Measurements from ENCODE around the gene STXBP6. TPM values are rescaled to one million over a fixed set of nuclear protein-coding genes. Genes with fewer than 3 reads are reported as not detected.

STXBP6 gene
- total RNA-seq, 1 donor from 2014 or later: 29.4 TPM

DNA sequence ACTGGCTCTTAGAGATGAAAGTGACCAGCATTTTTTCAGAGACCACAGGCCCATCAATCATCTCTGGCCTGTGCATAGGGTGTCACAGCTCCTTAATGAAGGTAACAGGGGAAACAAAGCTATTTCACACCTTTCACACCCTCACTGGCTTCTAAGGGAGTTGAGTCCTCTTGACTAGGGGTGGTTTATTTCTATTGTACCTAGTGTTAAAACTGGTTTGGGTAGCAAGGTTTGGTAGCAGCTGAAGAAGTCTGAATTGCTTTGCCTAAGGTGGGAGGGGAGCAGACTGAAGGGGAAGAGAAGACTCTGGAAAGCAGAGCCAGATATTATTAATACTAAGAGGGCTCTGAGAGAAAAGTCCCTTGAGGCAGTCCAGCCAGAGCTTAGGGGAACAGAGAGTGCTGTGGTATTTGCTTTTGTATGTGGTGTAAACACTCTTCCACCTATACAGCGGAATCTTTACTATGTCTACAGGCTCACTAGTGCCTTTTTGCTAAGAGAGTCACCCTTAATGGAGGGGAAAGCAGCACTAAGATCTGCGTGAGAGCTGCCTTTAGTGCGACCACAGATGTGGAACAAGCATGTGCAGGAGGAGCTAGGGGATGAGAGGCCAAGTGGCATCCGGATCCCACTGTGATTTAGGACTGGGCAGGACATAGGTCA lies 95.8 kb downstream of the STXBP6 start:
- intact Hi-C loops (cut with DNase I): no loop called here
- no peak for ATAC-seq

DNA sequence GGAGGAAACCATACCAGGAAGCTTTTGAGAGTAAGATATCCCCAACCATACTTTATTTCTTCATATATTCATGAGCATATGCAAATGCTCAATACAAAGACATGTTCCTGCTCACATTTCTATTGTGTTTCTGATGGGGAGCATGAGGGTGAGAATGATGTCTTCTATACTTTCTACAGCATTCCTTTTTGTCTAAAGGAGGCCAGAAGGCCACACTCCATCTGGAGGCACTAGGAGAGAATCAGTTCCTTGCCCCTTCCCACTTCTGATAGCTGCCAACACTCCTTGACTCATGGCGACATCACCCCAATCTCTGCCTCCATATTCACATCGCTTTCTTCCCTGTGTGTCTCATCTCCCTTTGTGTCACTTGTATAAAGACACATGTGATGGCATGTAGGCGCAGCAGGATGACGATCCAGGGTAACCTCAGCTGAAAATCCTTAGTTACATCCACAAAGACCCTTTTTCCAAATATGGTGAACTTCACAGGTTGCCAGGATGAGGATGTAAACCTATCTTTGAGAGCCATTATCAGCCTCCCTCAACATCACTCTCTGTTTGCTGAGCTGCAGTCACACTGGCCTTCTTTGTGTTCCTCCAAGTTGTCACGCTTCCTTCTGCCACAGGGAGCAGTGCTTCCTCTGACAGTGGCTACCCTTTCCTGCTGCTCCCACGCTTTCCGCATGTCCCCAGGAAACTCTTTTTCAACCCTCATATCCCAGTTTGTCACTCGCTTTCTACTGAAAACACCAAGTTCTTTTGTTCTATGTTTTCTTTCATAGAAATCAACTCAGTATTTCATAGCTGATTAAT lies 96.9 kb downstream of the STXBP6 start:
- Histone ChIP-seq H3K36me3 (no peaks in the 10 kb centered on the region), H3K4me3 (no peak overlapping the region), H3K27me3 (ENCODE audit: low read depth) (no peaks in the 10 kb centered on the region), H3K4me1 (peaks cover 9% of the 10 kb centered on the region), H3K9me3 (no peaks in the 10 kb centered on the region), H3K27ac (no peak overlapping the region)
- TF ChIP-seq, protein P1, sequence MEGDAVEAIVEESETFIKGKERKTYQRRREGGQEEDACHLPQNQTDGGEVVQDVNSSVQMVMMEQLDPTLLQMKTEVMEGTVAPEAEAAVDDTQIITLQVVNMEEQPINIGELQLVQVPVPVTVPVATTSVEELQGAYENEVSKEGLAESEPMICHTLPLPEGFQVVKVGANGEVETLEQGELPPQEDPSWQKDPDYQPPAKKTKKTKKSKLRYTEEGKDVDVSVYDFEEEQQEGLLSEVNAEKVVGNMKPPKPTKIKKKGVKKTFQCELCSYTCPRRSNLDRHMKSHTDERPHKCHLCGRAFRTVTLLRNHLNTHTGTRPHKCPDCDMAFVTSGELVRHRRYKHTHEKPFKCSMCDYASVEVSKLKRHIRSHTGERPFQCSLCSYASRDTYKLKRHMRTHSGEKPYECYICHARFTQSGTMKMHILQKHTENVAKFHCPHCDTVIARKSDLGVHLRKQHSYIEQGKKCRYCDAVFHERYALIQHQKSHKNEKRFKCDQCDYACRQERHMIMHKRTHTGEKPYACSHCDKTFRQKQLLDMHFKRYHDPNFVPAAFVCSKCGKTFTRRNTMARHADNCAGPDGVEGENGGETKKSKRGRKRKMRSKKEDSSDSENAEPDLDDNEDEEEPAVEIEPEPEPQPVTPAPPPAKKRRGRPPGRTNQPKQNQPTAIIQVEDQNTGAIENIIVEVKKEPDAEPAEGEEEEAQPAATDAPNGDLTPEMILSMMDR (IDR thresholded peaks at IDR 0.05): peak; percentile 34
- intact Hi-C loops (cut with DNase I): no loop called here
- DNase-seq: no peak
- ATAC-seq: no peak

More for the DNA sequence above, 95.8 kb downstream of the STXBP6 start:
- no peak for DNase-seq
- H3K4me3 ChIP-seq: no peak overlapping the region
- H3K9me3 ChIP-seq: no peaks in the 10 kb centered on the region
- no peak overlapping the region for H3K27ac ChIP-seq
- TF ChIP-seq, protein P1 (IDR thresholded peaks at IDR 0.05): no peak
- no peaks in the 10 kb centered on the region for H3K36me3 ChIP-seq
- H3K27me3 ChIP-seq (ENCODE audit: low read depth): no peaks in the 10 kb centered on the region
- peaks cover 20% of the 10 kb centered on the region for H3K4me1 ChIP-seq

DNA sequence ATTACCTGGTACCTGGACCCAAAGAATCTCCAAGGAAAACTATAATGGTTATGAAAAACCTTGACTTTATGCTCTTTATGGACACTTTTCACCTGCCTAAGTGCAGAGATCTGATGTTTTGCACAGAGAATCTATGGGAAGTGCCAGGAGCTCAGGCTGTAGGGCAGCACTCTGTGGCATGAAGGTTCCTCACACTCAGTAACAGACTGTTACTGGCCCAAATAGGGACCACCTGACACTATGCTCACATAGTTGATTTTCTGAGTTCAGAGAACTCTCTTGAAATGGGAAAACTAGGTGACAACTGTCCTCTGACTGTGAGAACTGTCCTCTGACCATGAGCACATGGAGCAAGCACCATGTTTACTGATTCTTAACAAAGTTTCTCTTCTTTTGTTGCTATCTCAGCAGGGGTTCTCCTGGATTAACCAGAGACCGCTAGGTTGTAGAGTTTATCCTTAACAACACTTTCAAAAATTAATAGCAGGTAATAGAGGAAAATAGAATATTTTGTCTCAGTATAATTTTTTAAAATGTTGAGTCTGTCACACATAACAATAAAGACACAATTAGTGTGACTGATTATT lies 101.6 kb downstream of the STXBP6 start:
- Histone ChIP-seq H3K27ac (no peak overlapping the region), H3K27me3 (ENCODE audit: low read depth) (no peaks in the 10 kb centered on the region), H3K36me3 (no peaks in the 10 kb centered on the region), H3K4me3 (no peak overlapping the region), H3K9me3 (no peaks in the 10 kb centered on the region), H3K4me1 (no peaks in the 10 kb centered on the region)
- DNase-seq: no peak
- TF ChIP-seq, protein P1 (IDR thresholded peaks at IDR 0.05): no peak
- intact Hi-C loops (cut with DNase I): no loop called here
- no peak for ATAC-seq

DNA sequence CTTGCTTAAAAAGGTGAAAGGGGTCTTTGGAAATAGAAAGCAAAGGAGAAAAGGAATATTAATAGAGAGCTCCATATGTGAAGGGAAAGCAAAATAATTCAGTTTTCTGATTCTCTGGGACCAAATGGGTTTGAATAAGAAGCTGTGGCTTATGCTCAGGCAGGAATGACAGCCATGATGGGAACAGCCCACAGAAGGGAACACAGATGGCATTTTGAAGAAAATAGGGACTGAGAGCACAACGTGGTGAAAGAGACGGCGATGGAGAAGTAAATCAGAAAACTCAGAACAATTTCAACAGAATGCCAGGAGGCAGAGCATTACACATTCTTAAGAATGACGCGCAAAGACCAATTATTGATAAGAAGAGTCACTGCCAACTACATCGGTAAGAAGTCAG lies 102.8 kb downstream of the STXBP6 start:
- H3K36me3 ChIP-seq: no peaks in the 10 kb centered on the region
- no peaks in the 10 kb centered on the region for H3K9me3 ChIP-seq
- no peak overlapping the region for H3K27ac ChIP-seq
- H3K27me3 ChIP-seq (ENCODE audit: low read depth): no peaks in the 10 kb centered on the region
- H3K4me1 ChIP-seq: no peaks in the 10 kb centered on the region
- no peak overlapping the region for H3K4me3 ChIP-seq
- DNase-seq (no peak), ATAC-seq (no peak)
- intact Hi-C loops (cut with DNase I): no loop called here
- TF ChIP-seq, protein P1 (IDR thresholded peaks at IDR 0.05): no peak

DNA sequence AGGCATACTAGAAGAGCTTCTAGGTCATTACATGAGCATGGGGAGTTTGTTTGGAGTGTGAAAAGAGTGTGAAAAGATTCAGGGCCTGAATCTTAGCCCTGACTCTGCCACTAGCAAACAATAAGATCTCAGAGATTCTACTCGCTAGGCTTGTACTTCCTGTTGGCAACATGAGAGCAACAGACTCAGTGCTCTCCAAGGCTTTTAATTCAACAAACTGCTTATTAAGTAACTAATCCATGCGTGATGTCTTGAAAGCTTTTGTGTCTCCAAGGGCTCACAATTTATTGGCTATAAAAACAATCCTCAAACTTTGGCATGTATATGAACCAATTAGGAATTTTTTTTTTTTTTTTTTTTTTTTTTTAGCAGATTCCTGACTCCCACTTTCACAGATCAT lies 105.1 kb downstream of the STXBP6 start:
- DNase-seq (no peak), ATAC-seq (no peak)

More for the DNA sequence above, 105.1 kb downstream of the STXBP6 start:
- H3K27ac ChIP-seq: no peak overlapping the region
- intact Hi-C loops (cut with DNase I): no loop called here
- H3K36me3 ChIP-seq: no peaks in the 10 kb centered on the region
- H3K9me3 ChIP-seq: no peaks in the 10 kb centered on the region
- no peak overlapping the region for H3K4me3 ChIP-seq
- no peaks in the 10 kb centered on the region for H3K4me1 ChIP-seq
- TF ChIP-seq, protein P1 (IDR thresholded peaks at IDR 0.05): no peak
- H3K27me3 ChIP-seq (ENCODE audit: low read depth): no peaks in the 10 kb centered on the region

Data from lower lobe of right lung (tissue), 2 donors.